ENCODE results near the gene SATB2.

DNA sequence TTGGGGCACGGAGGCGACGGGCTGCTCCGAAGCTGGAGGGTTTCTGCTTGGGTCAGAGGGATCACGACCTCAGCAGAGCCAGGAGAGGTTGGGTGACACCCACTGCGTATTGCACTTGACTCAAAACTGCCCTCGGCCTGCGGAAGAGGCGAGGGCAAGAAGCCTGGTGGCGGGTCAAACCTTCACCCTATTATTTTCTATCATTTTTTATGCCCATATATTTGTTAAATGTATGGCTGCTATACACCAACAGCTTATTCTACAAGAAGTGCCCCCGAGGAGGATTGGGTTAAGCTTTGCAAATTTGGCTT, 12.6 kb upstream of the SATB2 start:
- TF ChIP-seq, protein P1, sequence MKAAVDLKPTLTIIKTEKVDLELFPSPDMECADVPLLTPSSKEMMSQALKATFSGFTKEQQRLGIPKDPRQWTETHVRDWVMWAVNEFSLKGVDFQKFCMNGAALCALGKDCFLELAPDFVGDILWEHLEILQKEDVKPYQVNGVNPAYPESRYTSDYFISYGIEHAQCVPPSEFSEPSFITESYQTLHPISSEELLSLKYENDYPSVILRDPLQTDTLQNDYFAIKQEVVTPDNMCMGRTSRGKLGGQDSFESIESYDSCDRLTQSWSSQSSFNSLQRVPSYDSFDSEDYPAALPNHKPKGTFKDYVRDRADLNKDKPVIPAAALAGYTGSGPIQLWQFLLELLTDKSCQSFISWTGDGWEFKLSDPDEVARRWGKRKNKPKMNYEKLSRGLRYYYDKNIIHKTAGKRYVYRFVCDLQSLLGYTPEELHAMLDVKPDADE (IDR thresholded peaks at IDR 0.05): 0 out of 2 replicates have a peak, but pooled peaks have one; percentile 2
- TF ChIP-seq, protein P2, sequence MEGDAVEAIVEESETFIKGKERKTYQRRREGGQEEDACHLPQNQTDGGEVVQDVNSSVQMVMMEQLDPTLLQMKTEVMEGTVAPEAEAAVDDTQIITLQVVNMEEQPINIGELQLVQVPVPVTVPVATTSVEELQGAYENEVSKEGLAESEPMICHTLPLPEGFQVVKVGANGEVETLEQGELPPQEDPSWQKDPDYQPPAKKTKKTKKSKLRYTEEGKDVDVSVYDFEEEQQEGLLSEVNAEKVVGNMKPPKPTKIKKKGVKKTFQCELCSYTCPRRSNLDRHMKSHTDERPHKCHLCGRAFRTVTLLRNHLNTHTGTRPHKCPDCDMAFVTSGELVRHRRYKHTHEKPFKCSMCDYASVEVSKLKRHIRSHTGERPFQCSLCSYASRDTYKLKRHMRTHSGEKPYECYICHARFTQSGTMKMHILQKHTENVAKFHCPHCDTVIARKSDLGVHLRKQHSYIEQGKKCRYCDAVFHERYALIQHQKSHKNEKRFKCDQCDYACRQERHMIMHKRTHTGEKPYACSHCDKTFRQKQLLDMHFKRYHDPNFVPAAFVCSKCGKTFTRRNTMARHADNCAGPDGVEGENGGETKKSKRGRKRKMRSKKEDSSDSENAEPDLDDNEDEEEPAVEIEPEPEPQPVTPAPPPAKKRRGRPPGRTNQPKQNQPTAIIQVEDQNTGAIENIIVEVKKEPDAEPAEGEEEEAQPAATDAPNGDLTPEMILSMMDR (conservative IDR thresholded peaks at IDR 0.05; ENCODE audit: low read depth in 2 of 2): no peak
- TF ChIP-seq JUNB (IDR thresholded peaks at IDR 0.05; ENCODE audit: unreplicated experiment) (no peak), CREB1 (CRISPR knock-in tag; IDR thresholded peaks at IDR 0.05; ENCODE audit: low read depth) (no peak), EZH2 (IDR thresholded peaks at IDR 0.05; ENCODE audit: low read depth, unreplicated experiment) (no peak), POLR2AphosphoS5 (IDR thresholded peaks at IDR 0.05; ENCODE audit: low read depth) (no peak), ZNF331 (CRISPR knock-in tag; IDR thresholded peaks at IDR 0.05; ENCODE audit: low read depth) (no peak)
